Stimulated activated naive CD8-positive, alpha-beta T cell treated with anti-CD3 and anti-CD28 coated beads, Interleukin-15, Interleukin-2, amounts not matched to agents 100 ng/mL and 50 ng/mL, for 24 hours (primary cell): ENCODE measurements around the gene ZNF583.

Experiments used
- H3K27ac Mint-ChIP-seq: one replicate; pipeline ENCODE4 v1.8.0; 2021; ENCODE audit warnings: mild to moderate bottlenecking, mixed read lengths
- H3K27me3 Mint-ChIP-seq: one replicate; pipeline ENCODE4 v1.8.0; 2021; ENCODE audit warnings: mixed read lengths
- H3K36me3 Mint-ChIP-seq: one replicate; pipeline ENCODE4 v1.8.0; 2021; ENCODE audit warnings: low read depth, mixed read lengths
- H3K4me1 Mint-ChIP-seq: one replicate; pipeline ENCODE4 v1.8.0; 2021; ENCODE audit warnings: low read depth, mixed read lengths
- H3K4me3 Mint-ChIP-seq: one replicate; pipeline ENCODE4 v1.8.0; 2021; ENCODE audit warnings: mild to moderate bottlenecking, mixed read lengths
- H3K9me3 Mint-ChIP-seq: one replicate; pipeline ENCODE4 v1.8.0; 2021; ENCODE audit warnings: mixed read lengths

Gene ZNF583

GRCh38 chr19:56403261-56403660 lies 871 bp upstream of the ZNF583 start:
- peaks cover 31% of the 10 kb centered on the region for H3K4me1 Mint-ChIP-seq
- peak overlapping the region; percentile 87 for H3K4me3 Mint-ChIP-seq
- no peaks in the 10 kb centered on the region for H3K27me3 Mint-ChIP-seq
- H3K9me3 Mint-ChIP-seq = peaks cover 61% of the 10 kb centered on the region
- H3K27ac Mint-ChIP-seq = peak overlapping the region; percentile 87
- peaks cover 77% of the 10 kb centered on the region for H3K36me3 Mint-ChIP-seq

DNA sequence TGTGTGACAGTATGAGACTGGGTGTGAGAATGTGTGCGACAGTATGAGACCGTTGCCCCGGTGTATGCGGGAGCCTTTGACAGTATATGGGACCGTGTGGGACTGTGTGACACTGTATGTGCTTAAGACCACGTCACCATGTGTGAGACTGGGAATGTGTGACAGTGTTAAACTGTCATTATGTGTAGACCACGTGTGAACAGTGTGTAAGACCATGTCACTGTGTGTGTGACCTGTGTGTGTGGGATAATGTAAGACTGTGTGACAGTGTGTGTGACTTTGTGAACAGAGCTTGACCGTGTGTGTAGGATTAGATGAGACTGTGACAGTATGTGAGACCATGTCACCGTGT lies 549 bp downstream of the ZNF583 start:
- Mint-ChIP-seq H3K4me1 (peaks cover 31% of the 10 kb centered on the region), H3K36me3 (peaks cover 77% of the 10 kb centered on the region), H3K9me3 (peaks cover 56% of the 10 kb centered on the region), H3K27me3 (no peaks in the 10 kb centered on the region), H3K27ac (peak overlapping the region; percentile 87), H3K4me3 (peak overlapping the region; percentile 87)

- Mint-ChIP-seq H3K4me3 (peak overlapping the region; percentile 87), H3K9me3 (peaks cover 59% of the 10 kb centered on the region)
These were observed 930 bp downstream of the ZNF583 start for GRCh38 chr19:56405062-56405461.

DNA sequence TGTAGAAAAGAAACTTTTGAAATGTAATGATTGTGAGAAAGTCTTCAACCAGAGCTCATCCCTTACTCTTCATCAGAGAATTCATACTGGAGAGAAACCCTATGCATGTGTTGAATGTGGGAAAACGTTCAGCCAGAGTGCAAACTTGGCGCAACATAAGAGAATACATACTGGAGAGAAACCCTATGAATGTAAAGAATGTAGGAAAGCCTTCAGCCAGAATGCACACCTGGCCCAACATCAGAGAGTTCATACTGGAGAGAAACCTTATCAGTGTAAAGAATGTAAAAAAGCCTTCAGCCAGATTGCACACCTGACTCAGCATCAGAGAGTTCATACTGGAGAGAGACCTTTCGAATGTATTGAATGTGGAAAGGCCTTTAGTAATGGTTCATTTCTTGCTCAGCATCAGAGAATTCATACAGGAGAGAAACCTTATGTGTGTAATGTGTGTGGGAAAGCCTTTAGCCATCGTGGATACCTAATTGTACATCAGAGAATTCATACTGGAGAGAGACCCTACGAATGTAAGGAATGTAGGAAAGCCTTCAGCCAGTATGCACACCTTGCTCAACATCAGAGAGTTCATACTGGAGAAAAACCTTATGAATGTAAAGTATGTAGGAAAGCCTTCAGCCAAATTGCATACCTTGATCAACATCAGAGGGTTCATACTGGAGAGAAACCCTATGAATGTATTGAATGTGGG lies 19.3 kb downstream of the ZNF583 start:
- H3K27me3 Mint-ChIP-seq = no peaks in the 10 kb centered on the region
- H3K9me3 Mint-ChIP-seq = peaks cover 78% of the 10 kb centered on the region
- peaks cover 86% of the 10 kb centered on the region for H3K36me3 Mint-ChIP-seq
- H3K4me1 Mint-ChIP-seq = no peaks in the 10 kb centered on the region
- H3K27ac Mint-ChIP-seq = no peak overlapping the region
- no peak overlapping the region for H3K4me3 Mint-ChIP-seq

More at GRCh38 chr19:56405062-56405461, 930 bp downstream of the ZNF583 start:
- H3K36me3 Mint-ChIP-seq = peaks cover 80% of the 10 kb centered on the region
- H3K27ac Mint-ChIP-seq = peak overlapping the region; percentile 87
- H3K4me1 Mint-ChIP-seq = peaks cover 31% of the 10 kb centered on the region
- H3K27me3 Mint-ChIP-seq = no peaks in the 10 kb centered on the region

GRCh38 chr19:56423985-56424353 lies 19.8 kb downstream of the ZNF583 start:
- Mint-ChIP-seq H3K27me3 (no peaks in the 10 kb centered on the region), H3K9me3 (peaks cover 75% of the 10 kb centered on the region), H3K4me1 (no peaks in the 10 kb centered on the region), H3K36me3 (peaks cover 80% of the 10 kb centered on the region), H3K27ac (no peak overlapping the region), H3K4me3 (no peak overlapping the region)

GRCh38 chr19:56441206-56441792 lies 37.2 kb downstream of the ZNF583 start:
- no peaks in the 10 kb centered on the region for H3K4me1 Mint-ChIP-seq
- peaks cover 46% of the 10 kb centered on the region for H3K36me3 Mint-ChIP-seq
- H3K9me3 Mint-ChIP-seq = peaks cover 61% of the 10 kb centered on the region
- H3K4me3 Mint-ChIP-seq = no peak overlapping the region
- H3K27me3 Mint-ChIP-seq = no peaks in the 10 kb centered on the region
- H3K27ac Mint-ChIP-seq = no peak overlapping the region

DNA sequence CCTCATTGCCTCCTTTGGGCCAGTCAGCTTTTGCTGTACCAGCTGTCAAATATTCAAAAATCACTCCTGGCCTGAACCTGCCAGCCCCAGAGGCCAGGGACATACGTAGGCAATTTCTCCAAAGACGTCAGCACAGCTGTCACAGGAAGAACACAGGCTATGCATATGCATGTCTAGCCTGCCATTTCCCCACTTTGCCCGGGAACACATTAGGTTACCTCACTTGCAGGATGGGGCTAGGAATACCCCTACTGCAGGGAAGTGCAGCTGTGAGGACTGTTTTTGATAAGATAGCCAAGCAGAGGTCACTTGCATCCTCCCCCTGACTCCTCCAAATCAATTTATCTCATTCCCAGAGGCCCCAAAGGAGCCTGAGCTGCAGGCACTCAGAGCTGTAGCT lies 70.2 kb downstream of the ZNF583 start:
- no peak overlapping the region for H3K4me3 Mint-ChIP-seq
- peaks cover 24% of the 10 kb centered on the region for H3K27me3 Mint-ChIP-seq
- peaks cover 69% of the 10 kb centered on the region for H3K36me3 Mint-ChIP-seq
- H3K27ac Mint-ChIP-seq = no peak overlapping the region
- H3K9me3 Mint-ChIP-seq = peaks cover 49% of the 10 kb centered on the region
- peaks cover 28% of the 10 kb centered on the region for H3K4me1 Mint-ChIP-seq

DNA sequence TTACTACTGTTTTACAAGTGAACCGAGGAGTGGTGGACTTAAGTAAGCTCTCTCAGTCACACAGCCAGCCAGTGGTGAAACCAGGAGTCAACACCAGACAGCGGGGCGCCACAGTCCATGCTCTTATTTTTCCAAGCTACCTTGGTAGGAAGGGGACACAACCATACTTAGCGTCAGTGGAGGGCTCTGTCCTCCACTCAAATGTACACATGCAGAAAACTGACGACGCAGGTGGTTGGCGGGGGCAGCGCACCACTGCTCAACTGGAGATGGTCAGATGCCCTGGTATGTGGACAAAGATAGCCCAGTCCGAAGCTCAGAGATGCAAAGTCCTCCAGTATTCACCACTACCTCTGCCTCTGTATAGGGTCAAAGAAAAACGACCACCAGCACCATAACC lies 72.0 kb downstream of the ZNF583 start:
- peaks cover 32% of the 10 kb centered on the region for H3K4me1 Mint-ChIP-seq
- H3K36me3 Mint-ChIP-seq = peaks cover 67% of the 10 kb centered on the region
- peaks cover 58% of the 10 kb centered on the region for H3K9me3 Mint-ChIP-seq
- no peak overlapping the region for H3K27ac Mint-ChIP-seq
- H3K27me3 Mint-ChIP-seq = peaks cover 28% of the 10 kb centered on the region
- no peak overlapping the region for H3K4me3 Mint-ChIP-seq
